SKM-1 (cell line): ENCODE results near the gene BFSP2.

Experiments used
- DNase-seq: peaks from one replicate; lab custom pipeline; 2025; ENCODE audit not compliant: unreplicated experiment; lab: John Stamatoyannopoulos, UW

Gene BFSP2

DNA sequence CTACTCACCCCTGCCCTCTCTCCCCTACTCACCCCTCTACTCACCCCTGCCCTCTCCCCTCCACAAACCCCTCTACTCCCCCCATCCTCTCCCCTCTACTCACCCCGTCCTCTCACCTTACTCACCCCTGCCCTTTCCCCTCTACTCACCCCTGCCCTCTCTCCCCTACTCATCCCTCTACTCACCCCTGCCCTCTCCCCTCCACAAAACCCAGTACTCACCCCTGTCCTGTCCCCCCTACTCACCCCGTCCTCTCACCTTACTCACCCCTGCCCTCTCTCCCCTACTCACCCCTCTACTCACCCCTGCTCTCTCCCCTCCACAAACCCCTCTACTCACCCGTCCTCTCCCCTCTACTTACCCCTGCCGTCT is 14.2 kb downstream of the BFSP2 start:
- DNase-seq: no peak

DNA sequence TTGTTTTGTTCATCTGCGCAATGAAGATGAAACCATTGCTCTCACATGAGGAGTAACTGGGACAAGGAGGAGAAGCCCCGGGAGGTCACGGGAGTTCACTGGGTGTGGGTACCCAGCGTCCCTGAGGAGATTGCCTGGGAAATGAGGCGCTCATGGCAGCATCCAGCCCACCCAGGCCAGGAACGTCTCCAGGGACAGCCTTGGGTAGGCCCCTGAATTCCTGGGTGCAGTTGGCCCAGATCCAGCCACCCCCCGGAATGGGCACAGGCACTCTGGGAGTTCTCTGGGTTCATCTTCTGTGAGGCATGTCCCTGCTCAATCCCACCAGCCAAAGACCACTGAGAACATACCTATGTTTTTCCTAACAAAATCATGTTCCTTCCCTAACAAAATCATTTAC is 18.5 kb downstream of the BFSP2 start:
- DNase-seq: no peak

DNA sequence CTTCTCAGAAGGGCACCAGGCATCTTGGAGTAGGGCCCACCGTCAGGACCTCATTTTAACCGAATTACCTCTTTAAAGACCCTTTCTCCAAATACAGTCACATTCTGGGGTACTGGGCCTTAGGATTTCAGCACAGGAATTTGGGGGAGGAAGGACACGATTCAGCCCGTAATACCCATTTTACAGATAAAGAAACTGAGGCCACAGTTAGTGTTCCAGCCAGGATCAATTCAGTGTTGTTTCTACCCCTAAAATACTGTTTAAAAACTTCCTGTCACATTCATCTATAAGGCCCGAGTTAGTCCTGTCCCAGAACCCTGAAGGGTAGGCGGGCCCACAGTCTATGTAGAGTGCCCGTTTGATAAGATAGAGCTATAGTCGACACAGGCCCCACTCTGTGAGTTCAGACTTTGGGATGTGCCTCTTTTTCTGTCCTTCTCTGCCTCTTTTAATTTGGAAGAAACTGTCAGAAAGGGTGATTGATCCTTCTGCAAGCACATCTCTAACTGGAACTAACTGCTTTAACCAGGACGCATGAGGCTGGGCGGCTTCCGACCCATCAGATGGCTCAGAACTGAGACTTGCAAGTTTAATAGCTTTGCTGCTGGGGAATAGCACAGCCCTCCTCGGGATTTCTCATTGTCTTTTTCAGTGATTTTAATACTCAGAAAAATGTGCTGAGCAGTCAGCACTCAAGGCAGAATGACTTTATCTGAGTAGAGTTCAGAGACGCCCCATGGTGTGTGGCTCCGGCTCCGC is 19.5 kb downstream of the BFSP2 start:
- DNase-seq: no peak

DNA sequence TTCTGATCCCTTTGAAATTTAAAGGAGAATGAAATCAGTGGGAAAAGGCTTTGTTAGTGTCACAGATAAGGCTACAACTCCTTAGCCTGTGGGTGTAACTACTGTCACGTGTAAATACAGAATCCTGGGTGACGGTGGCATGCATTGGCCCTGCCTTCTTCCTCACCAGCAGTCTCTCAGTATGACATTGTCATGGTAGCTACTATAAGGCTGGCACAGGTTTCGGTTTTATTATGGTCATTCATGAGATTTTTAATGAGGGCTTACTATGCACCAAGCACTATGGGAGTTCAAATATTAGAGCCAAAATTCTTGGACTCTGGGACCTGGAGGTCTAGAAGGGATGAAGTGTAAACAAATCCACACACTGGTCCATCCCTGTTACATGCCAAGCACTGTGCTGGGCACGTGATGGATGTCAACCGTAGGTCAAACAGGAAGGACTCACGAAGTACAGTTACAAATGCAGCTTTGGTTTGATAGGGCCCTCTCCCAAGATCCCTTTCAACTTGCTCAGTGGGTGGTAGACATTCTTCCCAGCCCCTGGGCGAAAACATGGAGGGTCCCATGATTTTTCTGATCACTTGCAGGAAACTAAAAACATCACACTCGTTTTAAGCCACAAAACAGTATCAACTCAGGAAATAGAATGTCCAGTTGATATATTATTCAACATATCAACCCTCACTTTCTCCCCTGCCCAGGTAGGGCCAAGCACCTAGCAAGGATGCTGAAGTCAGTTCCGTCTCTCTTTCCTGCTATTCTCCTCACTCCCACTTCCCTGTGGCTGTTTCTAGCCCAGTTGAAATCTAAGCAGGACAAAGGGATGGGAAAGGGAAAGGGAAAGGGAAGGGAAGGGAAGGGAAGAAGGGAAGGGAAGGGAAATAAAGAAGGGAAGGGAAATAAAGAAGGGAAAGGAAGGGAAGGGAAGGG is 25.3 kb downstream of the BFSP2 start:
- no peak for DNase-seq

DNA sequence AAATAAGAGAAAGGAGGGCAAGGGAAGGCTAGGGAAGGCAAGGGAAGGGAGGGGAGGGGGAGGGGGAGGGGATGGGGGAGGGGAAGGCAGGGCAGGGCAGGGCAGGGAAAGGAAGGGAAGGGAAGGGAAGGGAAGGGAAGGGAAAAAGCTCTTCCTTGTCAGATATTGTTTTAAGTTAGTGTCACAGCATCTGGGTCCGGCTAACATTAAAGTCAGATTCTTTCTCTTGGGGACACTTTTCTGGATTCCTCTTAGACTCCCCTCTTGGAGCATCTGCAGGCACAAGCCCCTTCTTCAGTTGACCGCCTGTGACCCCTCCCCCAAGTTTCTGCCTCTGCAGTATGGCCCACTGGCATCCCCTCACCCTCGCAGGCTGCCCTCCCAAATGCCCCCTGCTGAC is 26.0 kb downstream of the BFSP2 start:
- no peak for DNase-seq

DNA sequence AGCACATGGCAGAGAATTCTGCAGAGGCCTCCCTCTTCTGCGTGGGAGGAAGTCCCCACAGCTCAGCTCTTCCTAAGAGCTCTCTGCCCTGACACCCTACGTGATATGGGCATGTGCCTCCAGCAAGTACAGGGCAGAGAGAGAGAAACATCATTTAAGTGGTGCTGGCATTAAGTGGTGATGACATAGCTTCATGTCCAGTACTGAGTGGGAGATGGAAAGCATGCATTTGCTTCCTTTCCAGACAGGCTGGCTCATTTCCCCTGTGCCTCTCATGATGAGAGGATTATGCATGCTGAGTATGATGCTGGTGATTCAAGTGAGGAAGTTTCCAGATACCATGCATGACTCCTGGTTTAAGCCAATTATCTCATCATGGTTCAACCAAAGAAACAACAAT is 26.9 kb downstream of the BFSP2 start:
- DNase-seq: no peak

DNA sequence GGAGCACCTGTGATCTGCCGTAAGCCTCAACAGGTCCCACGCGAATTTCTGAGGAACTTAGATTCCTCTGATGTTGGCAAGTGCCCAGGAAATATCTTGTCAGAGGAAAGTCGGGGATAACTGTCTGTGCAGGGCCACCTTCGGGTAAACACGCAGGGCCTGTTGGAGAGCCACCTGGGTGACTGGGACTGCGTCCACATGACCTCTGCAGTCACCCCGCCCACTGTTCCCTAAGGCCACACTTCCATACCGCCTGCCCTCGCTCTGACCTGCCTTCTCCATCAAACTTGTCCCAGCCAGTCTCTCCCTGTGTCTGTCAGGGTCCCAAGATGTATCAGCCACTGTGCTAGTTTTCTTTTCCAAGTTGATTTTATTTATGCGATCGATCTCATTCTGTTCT is 28.7 kb downstream of the BFSP2 start:
- no peak for DNase-seq

DNA sequence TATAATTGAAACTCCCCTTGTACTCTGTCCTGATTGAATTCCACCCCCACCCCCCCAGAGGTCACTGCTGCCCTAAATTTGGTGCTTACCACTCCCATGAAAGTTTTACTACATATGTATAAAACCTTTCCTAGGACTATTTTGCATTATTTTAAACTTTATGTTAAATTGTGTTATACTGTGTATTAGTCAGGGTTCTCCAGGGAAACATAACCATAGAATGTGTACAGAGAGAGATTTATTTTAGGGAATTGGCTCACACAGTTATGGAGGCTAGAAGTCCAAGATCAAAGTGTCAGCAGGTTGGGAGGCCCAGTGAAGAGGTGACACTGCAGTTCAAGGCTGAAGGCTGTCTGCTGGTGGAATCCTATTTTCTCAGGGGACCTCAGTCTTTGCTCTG is 29.2 kb downstream of the BFSP2 start:
- DNase-seq: no peak

DNA sequence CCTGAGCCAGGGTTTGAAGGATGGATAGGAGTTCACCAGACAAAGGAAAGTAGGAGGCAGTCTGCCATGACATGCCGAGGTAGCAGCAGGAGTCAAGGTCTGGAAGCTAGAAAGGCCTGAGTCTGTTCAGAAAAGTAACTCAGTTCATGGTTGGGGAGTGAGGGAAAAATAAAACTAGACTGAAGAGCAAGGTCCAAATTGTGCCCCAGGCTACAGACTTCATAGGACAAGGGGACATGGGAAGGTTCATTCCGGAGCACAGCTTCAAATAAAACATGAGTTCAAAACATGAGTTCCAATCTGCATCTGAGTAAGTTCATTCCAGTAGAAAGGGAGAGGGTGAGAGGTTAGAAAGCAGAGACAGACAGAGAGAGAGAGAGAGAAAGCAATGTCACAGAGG is 39.7 kb downstream of the BFSP2 start:
- DNase-seq: no peak

DNA sequence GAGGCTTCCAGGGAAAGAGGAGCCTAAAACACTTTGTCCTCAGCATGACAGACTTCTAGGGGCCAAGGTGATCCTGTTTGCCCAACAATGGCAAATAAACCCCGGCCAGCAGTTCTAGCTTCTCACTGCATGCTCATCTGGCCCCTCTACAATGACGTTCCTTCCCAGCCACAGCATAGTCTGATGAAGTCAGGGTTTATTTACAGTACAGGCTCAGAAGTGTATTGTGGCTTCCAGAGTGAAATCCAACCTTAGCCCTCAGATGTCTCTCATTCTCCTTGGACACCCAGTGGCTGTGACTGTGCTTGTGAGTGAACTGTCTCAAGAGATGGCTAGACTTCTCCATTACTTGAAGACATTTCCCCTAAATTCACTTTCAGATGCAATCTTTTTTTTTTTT is 40.8 kb downstream of the BFSP2 start:
- DNase-seq: no peak

DNA sequence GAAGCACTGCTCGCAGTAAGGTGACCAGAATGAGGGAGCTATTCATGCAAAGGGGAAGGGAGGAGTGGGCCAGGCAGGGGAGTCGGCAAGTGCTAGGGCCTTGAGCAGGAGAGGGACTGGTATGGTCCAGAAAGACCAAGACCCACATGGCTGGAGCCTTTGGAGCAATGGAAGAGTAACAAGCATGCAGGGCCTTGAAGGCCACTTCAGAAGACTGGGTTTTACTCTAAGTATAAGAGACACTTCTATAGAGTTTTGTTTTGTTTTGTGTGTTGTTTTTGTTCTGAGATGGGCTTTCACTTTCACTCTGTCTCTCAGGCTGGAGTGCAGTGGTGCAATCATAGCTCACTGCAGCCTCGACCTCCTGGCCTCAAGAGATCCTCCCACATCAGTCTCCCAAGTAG is 42.0 kb downstream of the BFSP2 start:
- DNase-seq: no peak

DNA sequence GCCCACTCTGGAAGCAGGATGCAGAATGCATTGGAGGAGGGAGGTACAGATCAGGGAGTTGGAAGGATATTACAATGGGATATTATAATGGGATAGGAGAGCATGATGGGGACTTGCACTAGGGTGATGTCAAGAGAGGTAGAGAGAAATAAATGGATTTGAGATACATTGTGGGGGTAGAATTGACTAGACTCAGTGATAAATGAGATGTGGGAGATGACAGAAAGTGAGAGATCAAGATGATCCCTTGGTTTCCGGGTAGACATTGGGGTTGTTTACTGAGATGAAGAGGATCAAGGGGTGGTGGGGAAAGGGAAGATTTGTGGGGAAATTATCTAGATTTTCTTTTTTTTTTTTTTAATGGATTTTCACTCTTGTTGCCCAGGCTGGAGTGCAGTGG is 42.7 kb downstream of the BFSP2 start:
- no peak for DNase-seq

DNA sequence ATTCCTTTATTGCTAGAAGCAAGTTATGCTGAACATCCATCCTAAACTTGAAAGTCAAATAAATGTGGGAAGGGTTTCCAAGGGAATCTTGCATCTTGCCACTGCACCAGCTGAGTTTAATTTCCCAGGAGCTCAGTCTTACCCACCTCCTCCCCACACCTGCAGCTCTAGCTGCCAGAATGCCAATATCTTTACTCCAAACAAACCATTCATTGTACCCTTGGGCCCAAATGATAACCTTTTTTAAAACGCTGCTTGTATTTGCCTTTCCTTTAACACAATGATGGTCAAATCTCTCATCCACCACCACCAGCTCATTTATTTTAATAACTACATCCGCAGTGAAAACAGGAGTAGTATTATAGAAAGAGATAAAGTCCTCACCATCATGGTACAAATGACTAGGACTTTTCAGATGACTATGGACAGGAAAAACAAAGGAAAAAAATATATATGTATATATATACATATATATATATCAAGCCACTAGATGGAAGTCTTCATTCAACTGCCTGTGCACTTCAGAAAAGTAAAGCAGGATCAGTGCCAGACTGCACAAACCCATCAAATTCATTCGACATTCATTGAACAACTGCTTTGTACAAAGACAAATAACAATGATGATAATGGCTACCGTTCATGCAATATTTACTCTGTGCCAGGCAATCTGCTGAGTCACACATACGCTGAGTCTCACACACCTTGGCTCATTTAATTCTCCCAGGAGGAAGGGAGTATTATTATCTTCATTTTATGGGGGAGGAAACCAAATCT is 44.0 kb downstream of the BFSP2 start:
- no peak for DNase-seq

DNA sequence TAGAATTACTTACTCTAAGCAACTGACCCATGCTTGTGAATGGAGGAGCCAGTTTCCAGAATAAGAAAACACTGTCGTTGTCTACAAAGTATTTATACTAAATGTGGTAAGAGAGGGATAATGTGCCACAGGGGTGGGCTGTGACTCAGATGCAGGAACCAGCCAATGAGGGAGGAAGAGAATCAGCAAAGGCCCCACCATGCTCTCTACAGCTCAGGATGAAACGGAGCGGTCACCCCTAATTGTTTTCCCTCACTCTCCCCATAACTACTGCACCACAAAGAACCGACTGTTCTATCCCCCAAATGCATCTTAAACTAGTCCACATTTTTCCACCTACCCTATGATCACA is 44.5 kb downstream of the BFSP2 start:
- DNase-seq: no peak

DNA sequence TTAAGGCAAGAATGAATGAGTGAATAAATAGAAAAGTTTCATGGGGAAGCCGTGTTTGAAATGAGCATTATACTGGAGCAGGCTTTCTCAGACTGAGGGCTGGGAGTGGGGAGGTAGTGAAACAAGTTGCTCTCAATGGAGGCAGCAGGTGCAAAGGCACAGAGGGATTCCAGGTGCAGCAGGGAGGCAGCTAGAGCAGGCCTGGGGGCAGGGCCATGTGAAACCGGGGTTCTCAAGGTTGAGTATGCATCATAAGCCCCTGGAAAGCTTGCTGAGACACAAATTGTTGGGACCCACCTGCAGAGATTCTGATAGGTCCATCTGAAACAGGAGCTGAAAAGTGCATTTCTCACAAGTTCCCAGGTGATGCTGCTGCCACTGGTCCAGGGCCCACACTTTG is 45.3 kb downstream of the BFSP2 start:
- DNase-seq: no peak

DNA sequence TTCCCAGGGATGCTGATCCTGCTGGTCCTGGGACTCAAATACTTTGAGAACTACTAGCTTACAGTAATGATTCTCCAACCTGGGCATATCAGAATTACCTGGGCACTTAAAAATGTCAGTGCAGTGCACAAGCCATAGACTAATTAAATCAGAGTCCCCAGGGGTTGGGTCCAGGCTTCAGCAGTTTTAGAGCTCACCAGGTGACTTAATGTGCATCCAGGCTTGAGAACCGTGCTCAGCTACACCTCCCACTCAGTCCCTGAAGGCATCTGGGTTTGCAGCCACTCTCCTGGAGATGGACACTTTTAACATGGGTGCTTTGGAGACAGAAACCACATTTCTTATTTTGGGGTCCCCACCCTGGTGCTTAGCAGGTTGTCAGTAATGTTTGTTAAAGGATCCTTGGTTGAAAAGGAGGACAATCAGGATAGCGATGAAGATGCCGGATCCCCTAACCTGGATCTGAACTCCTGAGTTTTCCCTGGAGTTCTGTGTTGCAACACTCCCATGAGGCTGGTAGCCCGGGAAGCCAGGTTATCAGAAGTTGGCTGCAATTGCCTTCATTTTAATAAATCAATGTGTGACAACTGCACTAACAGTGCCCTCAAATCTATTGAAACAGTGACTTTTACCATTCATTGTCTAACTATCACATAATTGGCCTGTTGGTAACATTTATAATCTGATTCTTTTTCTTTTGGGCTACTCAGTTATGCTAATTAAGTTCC is 48.1 kb downstream of the BFSP2 start:
- no peak for DNase-seq

DNA sequence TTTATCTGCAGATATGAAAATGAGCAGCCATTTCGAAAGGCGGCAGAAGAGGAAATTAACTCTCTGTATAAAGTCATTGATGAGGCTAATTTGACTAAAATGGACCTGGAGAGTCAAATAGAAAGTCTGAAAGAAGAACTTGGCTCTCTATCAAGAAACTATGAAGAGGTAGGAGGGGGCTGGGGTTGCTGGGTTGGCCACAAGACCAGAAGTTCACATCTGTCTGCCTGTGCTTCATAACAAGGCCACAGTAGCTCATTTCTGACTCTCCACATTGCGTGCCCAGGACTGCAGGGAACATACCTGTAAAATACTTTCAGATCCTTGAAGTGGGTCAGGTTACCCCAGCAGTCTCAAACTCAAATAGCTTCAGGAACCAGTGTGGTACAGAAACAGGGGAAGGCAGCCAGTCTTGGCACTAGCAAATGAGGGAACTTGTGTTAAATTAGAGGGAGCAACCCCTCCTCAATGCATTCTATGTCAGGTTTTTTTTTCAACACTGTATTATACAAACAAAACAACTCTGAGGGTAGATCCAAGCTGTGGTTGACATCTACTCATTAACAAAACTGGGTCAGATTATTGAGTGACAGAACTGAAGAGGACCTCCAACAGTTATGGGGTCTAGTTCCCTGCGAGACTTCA is 48.7 kb downstream of the BFSP2 start:
- DNase-seq: no peak

DNA sequence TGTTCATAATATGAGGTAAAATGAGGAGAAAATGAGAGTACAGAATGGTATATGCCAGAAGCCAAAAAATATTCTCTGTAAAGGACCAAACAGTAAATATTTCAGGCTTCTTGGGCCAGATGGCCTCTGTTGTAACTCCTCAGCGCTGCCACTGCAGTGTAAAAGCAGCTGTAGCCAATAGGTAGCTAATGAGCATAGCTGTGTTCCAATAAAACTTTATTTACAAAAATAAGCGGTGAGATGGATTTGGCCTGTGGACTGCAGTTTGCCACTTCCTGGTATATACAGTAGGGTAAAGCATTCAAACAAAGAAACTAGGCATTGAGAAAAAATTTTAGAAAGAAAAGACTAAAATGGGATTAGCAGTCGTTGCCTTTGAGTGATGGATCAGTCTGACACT is 51.5 kb downstream of the BFSP2 start:
- DNase-seq: no peak

DNA sequence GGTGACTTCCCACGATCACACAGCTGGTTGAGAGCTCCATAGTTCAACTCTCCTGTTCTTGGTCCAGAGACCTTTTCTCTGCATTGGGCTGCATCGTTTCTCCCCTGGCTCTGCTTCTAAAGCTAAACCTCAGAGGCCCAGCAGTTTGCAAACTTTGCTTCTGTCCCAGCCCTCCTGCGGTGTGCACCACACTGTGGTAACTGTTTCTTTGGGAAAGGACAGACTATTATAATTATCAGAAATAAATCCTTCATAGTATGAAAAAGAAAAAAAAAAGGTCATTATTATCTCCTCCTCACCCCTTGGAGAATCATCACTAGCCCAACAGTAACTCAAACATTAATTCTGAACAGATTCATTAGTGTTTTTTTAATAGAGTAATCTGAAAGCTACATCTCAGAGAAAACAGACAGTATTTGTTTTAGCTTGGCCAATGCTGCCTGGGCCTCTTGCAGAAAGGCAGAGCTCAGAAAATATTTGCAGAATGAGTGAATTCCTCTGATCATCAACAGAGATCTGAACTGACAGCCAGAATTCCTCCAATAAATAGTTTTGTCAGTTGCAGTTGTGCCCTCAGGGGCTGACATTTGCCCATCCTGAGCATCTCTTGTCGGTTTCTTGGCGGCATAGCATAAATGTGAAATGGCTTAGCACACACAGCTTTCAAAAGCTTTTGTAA is 52.9 kb downstream of the BFSP2 start:
- no peak for DNase-seq

DNA sequence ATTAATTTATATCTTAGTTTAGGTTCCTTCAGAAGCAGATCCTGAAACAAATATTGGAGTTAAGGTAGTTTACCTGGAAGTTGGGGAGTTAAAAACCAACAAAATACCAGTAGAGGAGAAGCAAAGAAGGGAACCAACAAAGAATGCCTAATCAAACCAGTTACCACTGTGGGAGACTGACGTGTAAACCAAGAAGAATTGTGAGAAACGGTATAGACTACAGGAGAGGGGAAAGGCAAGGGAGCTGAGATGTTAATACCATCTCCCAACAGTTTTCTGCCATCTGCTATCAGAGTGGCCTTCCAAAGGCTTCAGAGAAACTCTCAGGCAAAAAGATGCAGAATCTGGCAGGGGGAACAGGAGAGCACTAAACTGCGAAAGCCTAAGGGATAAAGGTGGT is 53.5 kb downstream of the BFSP2 start:
- no peak for DNase-seq
